GM12874 (cell line): ENCODE results near the gene MAD1L1.

ENCODE experiments used
- CTCF ChIP-seq: IDR thresholded peaks from 2 replicates; pipeline ENCODE4 v1.5.1; 2011; ENCODE audit warnings: low read depth, mild to moderate bottlenecking, control low read depth, low read length, moderate library complexity; ENCODE audit not compliant: insufficient read depth

Gene MAD1L1

DNA sequence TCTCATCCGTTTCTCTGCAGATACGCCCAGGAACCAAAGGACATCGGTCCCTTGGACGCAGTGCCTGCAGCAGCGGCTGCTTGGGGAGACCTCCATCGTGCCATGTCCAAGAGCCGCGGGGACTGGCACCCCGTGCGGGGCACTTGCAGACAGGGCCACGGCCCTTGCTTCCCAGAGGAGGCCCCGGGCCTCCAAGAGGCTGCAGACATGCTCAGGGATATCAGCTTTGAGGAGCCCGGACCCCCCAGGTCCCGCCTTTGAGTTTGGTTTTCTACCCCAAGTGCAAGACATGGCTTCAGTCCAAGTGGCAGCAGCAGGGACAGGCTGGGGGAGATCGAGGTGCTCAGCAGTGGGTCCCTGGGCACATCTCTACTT lies 283.1 kb downstream of the MAD1L1 start:
- no peak for TF ChIP-seq CTCF

DNA sequence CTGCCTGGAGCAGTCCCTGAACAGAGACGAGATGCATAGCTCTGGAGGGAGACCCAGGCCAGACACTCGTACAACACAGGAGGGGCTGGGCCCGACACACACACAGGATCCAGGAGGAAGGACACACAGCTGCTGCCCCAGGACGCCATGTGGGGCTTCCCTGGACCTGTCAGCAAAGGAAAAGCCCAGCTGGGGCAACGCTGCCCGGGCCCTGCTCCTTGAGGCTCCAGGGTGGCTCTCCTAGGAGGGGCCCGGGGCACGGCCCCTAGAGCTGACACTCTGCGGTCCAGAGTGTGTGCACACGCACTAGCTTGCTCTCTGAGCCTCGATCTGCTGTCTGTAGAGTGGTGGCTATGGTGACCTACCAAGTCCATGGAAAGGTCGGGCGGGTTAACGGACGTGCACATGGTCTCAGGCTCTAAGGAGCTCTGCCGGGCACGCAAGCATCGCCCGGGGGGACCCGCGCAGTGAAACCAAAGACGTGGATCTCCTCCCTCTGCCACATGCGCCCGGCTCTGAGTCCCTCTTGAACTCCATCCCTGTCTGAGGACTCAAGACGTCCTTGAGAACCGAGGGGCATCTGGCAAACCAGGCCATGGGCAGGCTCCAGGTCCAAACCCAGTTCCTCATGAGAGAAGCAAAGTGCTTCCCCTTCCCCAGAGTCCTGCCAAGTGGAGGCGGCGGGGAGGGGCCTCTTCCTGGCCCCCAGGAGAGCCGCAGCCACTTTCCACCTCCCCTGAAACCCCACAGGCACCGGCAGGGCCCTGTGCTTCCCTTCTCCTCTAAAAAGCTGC lies 283.7 kb downstream of the MAD1L1 start:
- no peak for TF ChIP-seq CTCF

- TF ChIP-seq CTCF: no peak
These were observed 284.4 kb downstream of the MAD1L1 start for GRCh38 chr7:1948301-1948796.

- TF ChIP-seq CTCF: no peak
These were observed 285.0 kb downstream of the MAD1L1 start for GRCh38 chr7:1947586-1948217.

DNA sequence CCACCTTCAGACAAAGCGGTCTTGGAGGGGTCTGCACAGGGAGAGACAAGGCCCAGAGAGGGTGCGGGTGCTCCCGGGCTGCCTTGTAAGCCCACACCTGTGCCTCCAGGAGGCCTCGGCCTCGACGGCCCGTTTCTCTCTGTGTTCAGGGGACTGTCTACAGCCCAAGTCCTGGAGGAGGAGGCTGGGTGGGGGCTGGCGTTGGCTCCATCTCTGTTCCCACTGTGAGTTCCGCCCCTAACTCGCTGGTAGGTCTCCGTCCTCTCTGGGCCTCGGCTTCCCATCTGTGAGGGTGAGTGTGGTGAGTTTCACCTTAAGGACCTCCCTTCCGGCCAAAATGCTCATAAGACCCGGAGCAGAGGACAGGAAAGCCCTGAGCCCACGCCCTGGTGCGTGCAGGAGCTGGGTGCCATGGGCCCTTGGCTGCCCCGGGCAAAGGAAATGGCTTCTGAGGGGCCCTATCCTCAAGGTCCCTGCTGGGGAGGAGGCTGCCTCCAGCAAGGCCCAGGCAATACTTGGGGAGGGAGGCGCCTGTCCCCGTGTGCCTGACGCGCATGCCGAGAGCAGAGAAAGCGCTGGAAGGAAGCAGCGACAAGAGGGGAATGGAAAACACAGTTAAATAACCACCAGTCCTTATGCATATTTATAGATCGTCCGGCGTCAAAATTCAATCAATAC lies 285.8 kb downstream of the MAD1L1 start:
- TF ChIP-seq CTCF: no peak

DNA sequence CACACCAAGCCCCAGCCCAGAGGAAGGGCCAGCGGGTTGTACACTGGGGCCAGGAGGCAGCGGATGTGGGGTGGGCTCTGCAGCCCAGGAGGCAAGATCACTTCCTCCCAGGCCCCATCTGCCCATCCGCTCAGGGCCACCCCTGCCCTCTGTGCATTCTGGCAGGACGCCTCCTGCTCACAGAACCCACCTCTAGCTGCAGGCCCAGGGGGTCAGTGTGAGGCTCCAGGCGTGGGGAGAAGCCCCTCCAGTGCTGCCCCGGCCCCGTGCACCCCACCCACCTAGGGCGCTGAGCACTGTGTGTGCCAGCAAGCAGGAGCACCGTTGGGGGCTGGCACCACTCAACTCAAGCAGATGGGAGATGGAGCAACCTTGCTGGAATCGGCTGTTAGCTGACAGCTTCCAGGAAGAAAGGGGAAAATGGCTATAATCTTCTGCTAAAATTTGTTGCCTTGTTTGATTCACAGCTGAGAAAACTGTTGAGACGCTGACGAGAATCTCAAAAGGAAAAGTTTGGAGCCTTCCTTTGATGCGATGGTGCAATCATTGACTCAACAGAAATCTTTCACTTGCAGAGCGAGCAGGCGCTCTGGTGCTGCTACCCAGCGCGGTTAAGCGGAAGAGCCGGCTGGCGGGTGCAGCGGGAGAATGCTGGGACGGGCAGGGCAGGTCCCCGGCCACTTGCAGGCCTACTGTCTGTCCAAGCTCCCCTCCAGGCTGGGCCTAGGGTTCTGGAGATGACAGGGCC lies 286.5 kb downstream of the MAD1L1 start:
- no peak for TF ChIP-seq CTCF

DNA sequence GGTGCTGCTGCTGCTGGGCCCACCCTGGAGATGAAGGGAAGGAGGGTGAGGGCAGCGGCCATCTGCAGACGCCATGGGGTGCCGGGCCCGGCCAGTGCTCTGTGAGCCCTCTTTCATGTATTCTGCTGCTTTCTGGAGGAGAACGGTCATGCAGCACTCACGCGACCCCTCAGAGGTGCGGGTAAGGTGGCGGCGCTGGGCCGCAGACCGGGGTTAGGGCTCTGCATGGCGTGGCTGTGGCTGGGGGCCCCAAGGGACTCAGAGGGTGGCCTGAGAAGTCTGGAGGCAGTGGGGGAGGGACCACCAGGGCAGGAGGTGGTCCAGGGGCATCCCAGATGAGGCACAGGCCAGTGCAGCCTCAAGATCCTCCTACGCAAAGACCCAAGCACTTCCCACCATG lies 287.2 kb downstream of the MAD1L1 start:
- TF ChIP-seq CTCF: no peak
